Measurements from ENCODE around the gene DIPK2A. TPM values are rescaled to one million over a fixed set of nuclear protein-coding genes. Genes with fewer than 3 reads are reported as not detected.

The DIPK2A gene
- total and polyA plus RNA-seq, 2 of the 4 experiments (the other 2 are of a cell fraction) = 9.3 to 14.0 TPM

DNA sequence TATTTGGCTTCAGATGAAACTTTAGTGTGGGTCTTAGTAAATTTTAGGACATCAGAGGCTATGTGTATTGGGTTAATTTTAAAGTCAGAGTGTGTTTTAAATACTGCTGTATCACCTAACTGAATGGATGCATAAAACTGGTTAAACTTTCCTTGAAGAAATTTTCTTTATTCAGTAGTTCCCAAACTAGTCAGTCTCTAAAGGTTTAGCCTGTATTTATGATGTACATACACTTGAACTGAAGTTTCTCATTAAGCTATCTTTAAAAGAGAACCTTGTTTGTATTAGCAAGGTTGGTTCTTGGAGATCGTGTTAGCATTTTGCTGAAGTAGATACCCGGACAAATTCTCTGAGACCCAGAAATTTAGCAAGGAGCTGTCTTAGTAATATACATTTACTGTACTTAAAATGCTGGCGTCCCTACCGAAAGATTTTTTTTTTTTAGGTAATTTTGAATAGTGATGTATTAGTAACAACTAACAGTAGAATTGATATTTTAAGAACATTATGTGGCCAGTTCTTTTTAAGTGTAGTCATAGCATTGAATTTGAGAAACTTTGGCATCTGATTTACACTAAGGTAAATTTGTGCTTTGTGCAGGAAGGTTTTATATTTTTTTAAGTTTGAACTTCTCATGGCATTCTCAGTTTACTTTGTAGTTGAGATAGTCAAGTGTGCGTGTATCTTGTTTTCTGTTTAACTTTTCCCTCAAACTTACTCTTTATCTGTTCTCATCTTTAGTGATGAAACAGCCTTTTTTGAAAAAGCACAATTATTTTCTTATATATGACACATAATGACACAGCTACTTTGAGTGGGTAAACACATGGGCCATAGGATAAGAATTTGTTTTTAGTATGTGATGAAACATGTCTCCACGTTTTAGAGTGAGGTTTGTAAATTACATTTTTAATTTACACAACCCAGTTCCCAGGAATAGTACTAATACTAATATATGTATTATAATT, 2.9 kb downstream of the DIPK2A start:
- WGBS, 2 experiments (ENCODE audit: extremely low coverage in 2 of 2, insufficient read length in 1 of 2) = no CpG with 5 or more reads among the region's 6 CpGs
- 0 out of 2 replicates have a peak overlapping the region, but pooled peaks have one; percentile 40 for H3K9ac ChIP-seq (ENCODE audit: low read depth, low read length)
- H3K56ac ChIP-seq (ENCODE audit: extremely low read depth, insufficient read depth, low read length) = no peak overlapping the region
- H2AK9ac ChIP-seq (replicated peaks; ENCODE audit: low read depth, low read length, poor library complexity) = no peak overlapping the region
- H3K4ac ChIP-seq (ENCODE audit: low read depth, low read length) = no peak overlapping the region
- H2BK20ac ChIP-seq (ENCODE audit: low read depth, low read length) = no peak overlapping the region
- H3K27me3 ChIP-seq (ENCODE audit: control insufficient read depth, insufficient read depth, low read length) = no peaks in the 10 kb centered on the region
- H4K20me1 ChIP-seq (ENCODE audit: insufficient read depth, low read length) = no peaks in the 10 kb centered on the region; the same call in 1 of the 2 replicates
- H3K14ac ChIP-seq (replicated peaks; ENCODE audit: low read depth, low read length) = no peak overlapping the region; the same call in 1 of the 2 replicates
- no peaks in the 10 kb centered on the region for H3K4me1 ChIP-seq (ENCODE audit: control insufficient read depth, insufficient read depth, low read length)
- H3K9me1 ChIP-seq (ENCODE audit: insufficient read depth, low read length) = no peaks in the 10 kb centered on the region
- no peak overlapping the region for H4K8ac ChIP-seq (ENCODE audit: low read depth in 2 of 2, low read length in 2 of 2)
- H2AFZ ChIP-seq (replicated peaks; ENCODE audit: low read length, poor library complexity) = no peak overlapping the region
- DNase-seq (peak; percentile 57), ATAC-seq (ENCODE audit: low read depth) (no peak)
- H3K4me3 ChIP-seq (ENCODE audit: insufficient read depth, low read depth, low read length) = peak overlapping the region; percentile 33
- H3K4me2 ChIP-seq (ENCODE audit: low read depth, low read length) = peak overlapping the region; percentile 68
- H2BK5ac ChIP-seq (ENCODE audit: low read depth, low read length, poor library complexity, severe bottlenecking) = peak overlapping the region; percentile 43
- H3K27ac ChIP-seq (ENCODE audit: insufficient read depth, low read length) = no peak overlapping the region
- TF ChIP-seq NFE2L2 (IDR thresholded peaks at IDR 0.05; ENCODE audit: low read depth, low read length) (peak; percentile 78), POLR2A (IDR thresholded peaks at IDR 0.05; ENCODE audit: low read depth, low read length) (no peak), CEBPB (IDR thresholded peaks at IDR 0.05; ENCODE audit: low read depth, low read length) (peak; percentile 49; the same call in 1 of the 2 replicates)
- in situ Hi-C loops (cut with MboI; ENCODE audit: low sequenced_read_pairs) (no loop called here), dilution Hi-C loops (cut with HindIII; ENCODE audit: low sequenced_read_pairs, unreplicated experiment) (no loop called here), intact Hi-C loops (cut with micrococcal nuclease) (loop anchor here (5.0 to 10.0 kb wide), 5 partner anchors 78 to 1793 kb away; no protein-coding TSS in a partner anchor)
- no peak overlapping the region; the same call in 1 of the 2 replicates for H3K23ac ChIP-seq (ENCODE audit: low read depth, low read length)
- TSS peak; percentile 52 for BruUV-seq (replicated peaks)
- no peak overlapping the region for H4K5ac ChIP-seq (ENCODE audit: low read depth, low read length)
- no peaks in the 10 kb centered on the region for H3K36me3 ChIP-seq (ENCODE audit: control insufficient read depth, insufficient read depth, low read length)
- POLR2A ChIA-PET (ENCODE audit: unreplicated experiment) = no interaction called here
- no peak overlapping the region for H2AK5ac ChIP-seq (ENCODE audit: low read depth, low read length)
- CTCF ChIA-PET = interaction anchor here (0.6 kb wide), 2 partner anchors 20 to 614 kb away, joined by 3 to 5 read pairs; no protein-coding TSS in a partner anchor
- H2BK15ac ChIP-seq (ENCODE audit: low read depth, low read length) = no peak overlapping the region
- no peaks in the 10 kb centered on the region for H3K9me3 ChIP-seq (ENCODE audit: control insufficient read depth, insufficient read depth, low read length)
- H2BK120ac ChIP-seq (ENCODE audit: low read depth, low read length) = no peak overlapping the region
- no peak overlapping the region for H3K18ac ChIP-seq (ENCODE audit: low read depth, low read length)
- no peak overlapping the region for H4K91ac ChIP-seq (ENCODE audit: insufficient read depth, low read depth, low read length)
- H3K79me1 ChIP-seq (ENCODE audit: low read depth in 1 of 2, low read length in 2 of 2) = peaks cover 0 to 7% of the 10 kb centered on the region in 2 experiments; a peak in 2 of 4 replicates

All from IMR-90 (cell line).